ENCODE data around the gene TMEM39A.

TMEM39A gene

DNA sequence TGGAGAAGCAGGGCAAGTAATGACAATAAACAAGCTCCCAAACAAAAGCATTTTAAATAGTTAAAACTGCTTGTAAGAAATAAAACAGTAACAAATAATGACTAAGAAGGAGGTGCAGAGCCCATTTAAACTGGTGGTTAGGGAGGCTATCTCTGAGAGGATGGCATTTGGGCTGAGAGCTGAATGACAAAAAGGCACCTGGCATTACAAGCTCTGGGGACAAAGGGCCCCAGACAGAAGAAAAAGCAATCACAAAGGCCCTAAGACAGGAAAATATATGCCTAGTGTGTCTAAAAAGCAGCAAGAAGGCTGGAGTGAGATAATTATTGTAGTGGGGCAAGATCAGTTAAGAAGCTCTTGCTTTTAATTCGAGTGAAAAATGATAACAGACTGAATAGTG, 9.6 kb downstream of the TMEM39A start:
- no peak for DNase-seq

DNA sequence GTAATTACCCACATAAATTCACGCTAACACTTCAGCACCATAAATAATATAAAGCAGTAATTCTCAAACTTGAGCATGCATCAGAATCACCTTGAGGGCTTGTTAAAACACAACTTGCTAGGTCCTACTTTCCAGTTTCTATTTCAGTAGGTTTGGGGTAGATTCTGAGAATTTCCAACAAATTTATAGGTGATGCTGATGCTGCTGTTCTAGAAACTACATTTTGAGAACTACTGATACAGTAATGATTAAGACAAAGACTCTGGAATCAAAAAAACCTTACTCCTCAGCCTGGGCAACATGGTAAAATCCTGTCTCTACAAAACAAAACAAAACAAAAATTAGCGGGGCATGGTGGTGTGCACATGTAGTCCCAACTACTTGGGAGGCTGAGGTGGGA, 18.8 kb downstream of the TMEM39A start:
- no peak for DNase-seq

DNA sequence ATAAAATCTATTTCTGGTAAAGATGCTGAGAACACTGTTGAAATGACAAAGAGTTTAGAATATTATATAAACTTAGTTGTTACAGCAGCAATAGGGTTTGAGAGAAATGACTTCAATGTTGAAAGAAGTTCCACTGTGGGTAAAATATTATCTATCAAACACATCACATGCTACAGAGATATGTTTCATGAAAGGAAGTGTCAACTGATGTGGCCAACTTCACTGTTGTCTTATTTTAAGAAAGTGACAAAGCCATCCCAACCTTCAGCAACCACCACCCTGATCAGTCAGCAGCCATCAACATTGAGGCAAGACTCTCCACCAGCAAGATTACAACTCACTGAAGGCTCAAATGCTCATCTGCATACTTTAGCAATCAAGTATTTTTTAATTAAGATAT, 20.2 kb downstream of the TMEM39A start:
- no peak for DNase-seq

DNA sequence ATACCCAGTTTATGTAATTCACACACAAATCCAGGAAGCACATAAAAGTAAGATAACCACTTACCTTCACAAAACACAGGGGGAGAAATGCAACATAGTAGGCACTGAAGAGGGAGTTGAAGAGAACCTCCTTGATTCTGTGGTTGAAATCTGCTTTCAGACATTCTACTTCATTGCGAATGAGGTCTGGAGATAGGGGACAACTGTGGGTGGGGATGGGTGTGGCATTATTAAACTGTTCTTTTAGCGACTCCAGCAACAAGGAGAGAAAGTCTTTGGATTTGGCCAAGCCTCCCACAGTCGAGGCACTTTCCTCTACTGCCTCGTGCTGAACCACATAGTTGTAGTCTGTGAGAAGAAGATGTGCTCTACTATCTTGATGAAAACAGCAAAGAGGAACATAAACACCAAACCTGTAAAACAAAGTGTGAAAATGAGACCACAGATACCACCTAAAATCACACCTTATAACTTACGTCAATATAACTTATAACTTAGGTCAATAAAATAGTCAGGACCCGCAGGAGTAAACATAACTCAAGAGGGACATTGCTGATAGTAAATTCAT, 25.6 kb downstream of the TMEM39A start:
- DNase-seq, result no peak

DNA sequence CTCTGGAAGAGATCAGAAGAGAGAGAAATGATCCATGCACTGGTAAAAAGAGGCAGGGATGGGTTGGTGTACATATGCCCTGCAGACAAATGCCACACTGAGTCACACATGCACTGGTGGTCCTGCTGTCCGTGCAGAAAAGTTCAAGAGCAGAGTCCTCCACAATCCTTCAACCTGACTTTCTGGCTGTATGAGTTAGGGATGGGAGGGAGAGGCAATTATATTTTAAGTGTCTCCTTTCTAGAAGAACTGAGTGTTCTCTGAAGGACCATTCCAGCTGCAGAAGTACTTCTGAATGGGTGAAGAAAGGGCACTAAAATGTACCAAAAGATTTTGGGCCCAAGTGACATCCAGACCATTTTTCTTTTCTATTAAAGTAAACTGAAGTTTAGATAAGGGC, 26.4 kb downstream of the TMEM39A start:
- DNase-seq, result no peak

DNA sequence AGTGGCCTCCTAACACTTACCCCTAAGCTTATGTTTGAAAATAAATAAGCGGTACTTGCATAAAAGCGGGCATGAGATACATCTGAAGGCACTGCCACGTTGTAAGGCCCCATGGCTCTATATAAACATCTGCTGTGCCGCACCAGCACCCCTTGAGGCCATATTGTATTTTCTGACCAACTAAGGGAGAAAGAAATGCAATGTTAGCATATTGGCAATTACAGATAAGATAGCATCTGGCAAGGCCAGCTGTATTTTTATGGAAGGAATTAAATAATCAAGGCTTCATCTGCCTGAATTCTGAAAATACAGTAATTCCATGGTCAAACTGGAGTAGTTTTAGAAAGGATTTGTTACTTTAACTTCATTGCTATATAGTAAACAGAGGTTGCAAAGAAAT, 28.7 kb downstream of the TMEM39A start:
- DNase-seq, result no peak

DNA sequence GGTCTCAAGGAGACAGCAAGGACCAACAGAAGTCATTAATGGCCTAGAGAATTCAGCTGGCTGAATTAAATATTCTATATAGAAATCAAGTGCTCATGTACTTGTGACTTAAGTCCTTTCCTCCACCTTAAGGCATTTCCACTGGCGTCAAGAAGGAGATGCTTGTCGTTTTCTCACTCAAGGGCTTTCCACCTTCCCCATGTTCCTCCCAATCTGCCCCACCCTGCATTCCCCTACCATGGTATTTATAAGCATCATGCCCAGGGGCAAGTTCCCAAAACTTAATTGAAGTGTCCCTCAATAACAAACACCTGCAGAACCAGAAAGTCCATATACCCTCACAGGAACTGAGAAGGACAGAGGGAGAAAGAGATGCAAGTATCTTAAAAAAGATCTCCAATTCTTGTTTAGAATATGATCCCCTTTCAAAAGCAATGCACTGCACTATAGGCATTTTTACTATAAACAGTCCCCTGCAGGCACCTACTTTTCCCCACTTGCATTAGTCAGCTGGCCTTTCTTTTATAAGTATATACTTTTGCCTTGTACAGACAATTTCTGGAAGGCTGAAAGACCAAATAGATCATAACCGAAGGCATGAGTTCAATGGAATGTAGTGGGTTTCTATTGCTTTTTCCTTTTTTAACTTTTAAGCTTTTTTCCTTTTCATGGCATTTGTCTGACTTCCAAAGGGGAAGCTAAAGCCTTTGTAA, 29.6 kb downstream of the TMEM39A start:
- DNase-seq, result no peak

DNA sequence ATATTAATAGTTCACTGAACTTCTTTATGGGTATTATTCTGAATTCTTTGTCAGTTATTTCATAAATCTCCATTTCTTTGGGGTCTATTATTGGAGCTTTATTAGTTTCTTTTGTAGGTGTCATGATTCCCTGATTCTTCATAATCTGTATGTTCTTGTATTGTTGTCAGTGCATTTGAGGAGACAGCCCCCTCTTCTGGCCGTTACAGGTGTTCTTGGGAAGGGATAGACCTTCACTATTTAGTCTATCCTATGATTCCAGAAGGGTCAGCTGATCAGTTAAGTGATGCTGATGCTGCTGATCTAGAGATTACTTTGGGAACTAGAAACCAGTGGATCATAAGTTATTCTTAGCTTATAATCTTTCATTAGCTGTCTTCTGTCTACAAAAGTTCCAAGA, 34.9 kb downstream of the TMEM39A start:
- no peak for DNase-seq

DNA sequence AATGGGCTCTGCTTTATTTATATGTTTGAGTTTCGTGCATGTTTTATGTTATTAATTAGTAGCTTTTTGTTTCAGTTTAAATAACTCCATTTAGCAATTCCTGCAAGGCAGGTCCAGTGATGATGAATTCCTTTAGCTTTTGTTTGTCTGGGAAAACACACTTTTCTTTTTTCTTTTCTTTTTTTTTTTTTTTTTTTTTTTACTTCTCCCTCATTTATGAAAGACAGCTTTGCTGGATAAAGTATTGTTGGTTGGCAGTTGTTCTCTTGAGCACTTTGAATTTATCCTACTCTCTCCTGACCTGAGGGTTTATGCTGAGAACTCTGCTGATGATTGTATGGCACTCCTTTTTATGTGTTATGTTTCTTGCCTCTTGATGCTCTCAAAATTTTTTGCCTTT, 35.7 kb downstream of the TMEM39A start:
- DNase-seq, result no peak

DNA sequence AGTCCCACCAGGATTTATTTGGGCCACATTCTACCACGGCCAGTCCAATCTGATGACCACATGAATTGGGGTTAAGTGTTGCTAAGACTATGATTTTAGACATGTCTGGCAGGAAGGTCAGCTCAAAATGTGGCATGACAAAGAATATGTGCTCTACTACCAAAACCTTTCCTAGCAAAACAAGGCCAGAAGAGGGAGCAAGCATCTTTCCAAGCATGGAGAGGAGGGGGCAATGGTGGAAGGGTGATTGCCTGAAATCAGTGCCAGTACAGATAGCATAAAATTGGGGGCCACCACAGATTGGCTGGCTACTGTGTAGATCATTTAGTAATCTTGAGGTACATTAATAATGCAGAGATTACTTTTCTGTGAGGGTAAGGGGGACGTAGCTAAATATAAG, 43.2 kb downstream of the TMEM39A start:
- DNase-seq, result no peak

DNA sequence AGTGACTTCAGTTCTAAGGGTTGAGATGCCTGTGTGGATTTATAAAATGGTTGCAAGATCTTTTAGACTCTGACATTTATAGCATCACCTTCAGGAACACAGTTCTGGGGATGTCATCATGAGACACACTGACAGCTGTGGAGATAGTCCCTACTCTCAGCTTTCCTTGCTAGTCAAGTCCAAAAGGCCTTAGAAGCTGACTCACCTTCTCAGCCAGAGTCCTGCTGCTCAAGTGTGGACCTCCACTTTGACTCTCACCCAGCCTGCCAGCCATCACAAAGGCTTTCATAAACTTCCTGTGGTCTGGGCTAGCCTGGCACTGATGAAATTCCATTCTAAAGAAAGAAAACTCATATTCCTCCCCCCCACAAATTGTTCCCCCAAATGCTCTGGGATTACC, 44.8 kb downstream of the TMEM39A start:
- DNase-seq, result no peak

DNA sequence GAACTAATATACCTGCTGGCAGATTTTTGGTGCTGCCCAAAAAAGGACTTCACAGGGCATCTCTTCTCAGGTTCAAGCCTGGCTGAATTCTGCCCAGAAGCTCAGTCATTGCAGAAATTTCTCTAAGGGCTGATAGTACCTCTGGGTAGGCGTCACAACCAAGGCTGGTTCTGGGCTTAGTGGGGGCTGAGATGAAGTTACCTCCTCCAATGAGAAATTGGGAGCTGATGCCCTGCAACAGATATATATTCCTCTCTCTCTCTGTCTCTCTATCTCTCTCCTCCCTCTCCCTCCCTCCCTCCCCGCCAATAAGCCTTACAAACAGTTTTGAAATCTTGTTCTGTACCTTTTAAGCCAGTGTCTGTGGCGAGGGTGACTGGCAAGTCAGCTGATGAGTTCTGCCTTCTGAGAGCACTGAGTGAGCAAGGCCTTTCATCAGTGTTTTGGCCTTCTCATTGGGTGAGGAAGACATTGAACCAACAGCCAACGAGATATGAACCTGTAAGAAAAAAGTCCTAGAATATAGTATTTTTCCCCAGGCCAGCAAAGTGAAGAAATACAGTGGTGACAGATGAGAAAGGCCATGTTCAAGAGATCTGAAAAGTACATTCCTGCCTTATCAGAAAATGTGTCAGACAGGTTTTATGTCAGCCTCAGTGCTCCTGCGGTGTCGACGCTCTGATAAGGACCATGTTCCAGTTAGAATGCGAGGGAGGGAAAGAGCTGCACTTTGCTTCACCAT, 45.5 kb downstream of the TMEM39A start:
- no peak for DNase-seq

DNA sequence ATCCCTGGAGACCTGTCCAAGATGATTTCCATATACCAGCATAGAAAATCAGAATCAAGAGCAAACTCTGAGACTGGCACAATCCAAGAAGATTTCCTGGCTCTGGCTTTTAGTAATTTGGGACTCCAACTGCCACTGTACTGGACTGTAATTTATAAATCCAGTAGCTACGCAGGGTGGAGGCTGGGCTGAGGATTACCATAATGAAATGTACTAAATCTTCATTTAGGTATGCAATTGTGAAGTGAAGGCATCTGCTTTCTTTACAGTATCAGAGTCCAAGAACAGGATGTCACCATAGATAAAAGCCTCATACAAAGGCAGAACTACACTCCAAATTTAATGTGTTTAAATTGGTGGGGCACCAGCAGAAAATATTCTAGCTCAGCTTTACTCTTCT, 46.5 kb downstream of the TMEM39A start:
- DNase-seq, result no peak

DNA sequence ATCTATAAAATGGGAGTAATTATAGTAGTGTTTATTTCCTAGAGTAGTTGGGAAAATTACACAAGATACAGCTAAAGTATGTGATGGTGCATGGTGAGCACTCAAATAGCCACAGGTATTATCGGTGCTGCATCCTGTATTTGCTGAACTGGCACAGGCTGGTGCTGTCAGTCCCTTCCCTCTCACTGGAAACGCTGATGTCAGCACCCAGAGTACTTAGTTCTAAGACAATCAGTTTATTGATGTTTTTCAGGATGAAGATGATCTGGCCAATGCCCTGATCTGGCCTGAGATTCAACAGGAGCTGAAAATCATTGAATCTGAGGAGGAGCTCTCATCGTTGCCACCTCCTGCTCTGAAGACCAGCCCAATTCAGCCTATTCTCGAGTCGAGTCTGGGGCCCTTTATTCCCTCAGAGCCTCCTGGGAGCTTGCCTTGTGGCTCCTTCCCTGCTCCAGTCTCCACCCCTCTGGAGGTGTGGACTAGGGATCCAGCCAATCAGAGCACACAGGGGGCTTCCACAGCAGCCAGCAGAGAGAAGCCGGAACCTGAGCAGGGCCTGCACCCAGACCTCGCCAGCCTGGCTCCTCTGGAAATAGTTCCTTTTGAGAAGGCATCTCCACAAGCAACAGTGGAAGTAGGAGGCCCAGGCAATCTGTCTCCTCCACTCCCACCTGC, 49.7 kb downstream of the TMEM39A start:
- DNase-seq, result no peak

DNA sequence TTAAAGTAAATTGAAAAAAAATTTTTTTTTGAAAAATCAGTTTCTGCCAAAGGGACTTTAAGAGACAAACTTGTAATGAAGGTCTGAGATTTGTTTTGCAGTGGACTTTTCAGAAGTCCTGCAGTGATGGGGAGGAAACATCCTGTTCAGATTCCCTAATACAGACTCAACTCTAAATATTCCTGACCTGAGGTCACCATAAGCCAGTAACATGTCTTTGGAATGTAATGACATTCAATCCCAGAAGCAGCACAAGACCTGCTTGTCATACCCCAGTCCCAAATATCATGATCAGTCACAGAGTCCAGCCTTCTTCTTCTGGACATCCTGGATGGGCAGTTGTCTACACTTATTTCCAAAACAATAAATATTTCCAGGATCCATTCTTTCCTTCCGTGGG, 53.6 kb downstream of the TMEM39A start:
- no peak for DNase-seq

DNA sequence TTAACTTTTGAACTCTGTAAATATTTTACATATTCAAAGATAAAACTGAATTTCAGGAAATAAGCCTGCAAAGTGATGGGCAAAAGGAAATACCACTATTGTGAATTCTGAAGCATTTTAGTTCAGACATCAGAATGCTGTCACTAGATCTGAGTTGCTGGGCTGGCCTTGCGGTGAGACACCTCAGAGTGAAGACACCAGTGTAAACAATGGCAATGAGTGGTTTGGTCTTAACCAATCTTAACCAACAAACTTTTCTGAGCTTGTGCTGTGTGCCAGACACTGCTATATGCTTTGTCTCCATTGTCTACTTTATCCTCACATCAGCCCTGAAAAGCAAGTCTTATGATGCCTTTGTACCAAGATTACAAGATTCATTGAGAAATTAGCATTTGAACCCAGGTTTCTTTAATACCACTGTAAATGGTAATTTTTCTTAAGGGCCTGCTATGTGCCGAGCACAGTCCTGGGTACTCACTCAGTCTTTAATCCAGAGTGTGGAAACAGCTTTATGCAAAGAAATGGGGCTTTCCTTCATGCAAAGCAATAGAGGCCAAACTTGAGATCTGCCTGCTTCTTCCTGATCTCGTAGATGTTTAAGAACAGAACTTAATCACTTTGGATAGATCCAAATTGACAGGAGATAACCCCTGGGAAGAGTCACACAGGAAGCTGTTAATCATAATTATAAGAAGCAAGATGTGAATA, 55.0 kb downstream of the TMEM39A start:
- DNase-seq, result no peak

DNA sequence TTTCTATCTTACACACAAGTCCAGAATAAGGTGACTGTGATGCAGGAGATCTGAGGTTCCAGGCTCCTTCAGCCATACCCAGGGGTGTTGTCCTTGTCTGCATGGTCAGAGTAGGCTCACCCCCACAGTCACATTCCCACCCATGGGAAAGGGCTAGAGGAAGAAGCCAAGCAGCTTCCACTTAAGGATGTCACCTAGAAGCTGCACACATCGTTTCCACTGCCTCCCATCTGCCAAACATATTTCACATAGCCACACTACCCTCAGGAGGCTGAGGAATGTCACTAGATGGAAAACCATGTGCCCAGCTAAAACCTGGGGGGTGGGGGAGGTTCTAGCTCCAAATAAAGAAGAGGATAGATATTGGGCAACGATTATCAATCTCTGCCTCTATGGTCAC, 58.1 kb downstream of the TMEM39A start:
- no peak for DNase-seq

DNA sequence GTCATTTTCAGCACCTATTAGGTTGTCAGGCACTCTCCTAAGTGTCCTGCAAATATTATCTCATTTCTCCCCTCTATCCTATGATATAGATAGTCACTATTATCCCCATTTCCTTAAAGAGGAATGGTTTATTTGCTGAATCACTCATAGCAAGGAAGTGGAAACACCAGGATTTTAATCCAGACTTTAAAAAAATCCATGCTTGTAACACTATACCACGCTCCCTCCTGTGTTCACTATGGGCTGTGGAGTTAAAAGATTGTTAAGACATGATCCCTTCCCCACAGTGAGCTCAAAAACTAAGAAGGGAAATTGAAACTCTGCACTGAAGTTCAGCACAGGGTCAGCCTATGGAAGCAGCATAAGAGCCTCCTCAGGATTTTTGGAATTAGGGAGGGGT, 60.2 kb downstream of the TMEM39A start:
- DNase-seq, result no peak

DNA sequence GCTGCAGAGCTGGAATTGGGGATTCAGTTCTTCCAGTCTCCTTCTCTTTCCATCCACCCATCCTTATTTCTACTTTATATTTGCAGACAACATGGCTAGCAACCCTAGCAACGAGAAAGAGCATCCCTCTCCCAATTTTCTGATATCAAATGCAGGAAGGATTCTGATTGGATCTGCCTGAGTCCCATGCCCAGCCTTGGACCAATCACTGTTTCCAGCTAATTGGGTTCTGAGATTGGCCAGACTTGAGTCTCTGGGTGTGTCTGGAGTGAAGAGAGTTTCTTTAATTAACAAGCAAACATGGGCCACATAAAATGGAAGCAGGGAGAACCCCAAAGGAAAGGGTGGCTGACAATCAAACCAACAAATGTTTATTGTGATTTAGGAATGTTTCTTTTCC, 60.6 kb downstream of the TMEM39A start:
- DNase-seq, result no peak

DNA sequence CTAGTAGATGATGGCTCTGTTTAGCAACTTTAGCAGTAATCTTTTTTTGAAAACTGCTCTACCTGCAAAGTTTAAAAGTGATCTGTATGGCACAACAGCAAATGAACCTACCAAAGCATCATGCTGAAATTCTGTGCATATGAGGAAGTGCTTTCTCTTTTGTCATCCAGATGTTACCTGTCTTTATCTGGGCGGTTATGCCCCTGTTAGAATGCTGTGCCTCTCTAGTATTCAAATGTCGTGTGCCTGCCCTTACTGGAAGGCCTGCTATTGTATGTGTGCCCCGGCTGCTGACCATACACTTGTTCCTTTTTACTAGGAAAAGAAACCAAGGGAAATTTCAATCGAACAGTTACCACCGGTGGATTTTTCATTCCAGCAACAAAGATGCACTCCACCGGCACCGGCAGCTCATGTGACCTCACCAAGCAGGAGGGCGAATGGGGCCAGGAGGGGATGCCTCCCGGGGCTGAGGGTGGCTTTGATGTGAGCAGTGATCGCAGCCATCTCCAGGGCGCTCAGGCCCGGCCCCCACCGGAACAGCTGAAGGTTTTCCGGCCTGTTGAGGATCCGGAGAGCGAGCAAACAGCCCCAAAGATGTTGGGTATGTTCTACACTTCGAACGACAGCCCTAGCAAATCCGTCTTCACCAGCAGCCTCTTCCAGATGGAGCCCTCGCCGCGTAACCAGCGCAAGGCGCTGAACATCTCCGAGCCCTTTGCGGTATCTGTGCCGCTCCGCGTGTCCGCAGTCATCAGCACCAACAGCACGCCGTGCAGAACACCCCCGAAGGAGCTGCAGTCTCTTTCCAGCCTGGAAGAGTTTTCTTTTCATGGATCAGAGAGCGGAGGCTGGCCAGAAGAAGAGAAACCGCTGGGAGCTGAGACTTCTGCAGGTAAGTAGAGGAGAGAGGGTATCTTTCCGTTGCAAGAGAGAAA, 61.6 kb downstream of the TMEM39A start:
- no peak for DNase-seq

DNA sequence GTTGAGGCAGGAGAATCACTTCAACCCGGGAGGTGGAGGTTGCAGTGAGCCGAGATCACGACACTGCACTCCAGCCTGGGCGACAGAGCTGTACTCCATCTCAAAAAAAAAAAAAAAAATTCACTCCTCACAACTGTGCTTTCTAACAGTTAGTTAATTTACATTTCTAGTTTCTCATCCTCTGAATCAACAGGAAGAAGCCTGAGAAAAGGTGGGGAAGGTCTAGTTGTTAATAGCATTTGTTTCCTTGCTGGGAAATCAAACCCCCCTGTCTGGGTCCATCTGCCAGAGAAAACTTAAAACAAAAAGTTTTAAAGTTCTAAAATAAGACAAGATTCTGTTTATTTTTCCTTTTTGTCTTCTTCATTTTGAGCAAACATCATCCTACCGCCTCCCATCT, 62.3 kb downstream of the TMEM39A start:
- DNase-seq, result no peak

DNA sequence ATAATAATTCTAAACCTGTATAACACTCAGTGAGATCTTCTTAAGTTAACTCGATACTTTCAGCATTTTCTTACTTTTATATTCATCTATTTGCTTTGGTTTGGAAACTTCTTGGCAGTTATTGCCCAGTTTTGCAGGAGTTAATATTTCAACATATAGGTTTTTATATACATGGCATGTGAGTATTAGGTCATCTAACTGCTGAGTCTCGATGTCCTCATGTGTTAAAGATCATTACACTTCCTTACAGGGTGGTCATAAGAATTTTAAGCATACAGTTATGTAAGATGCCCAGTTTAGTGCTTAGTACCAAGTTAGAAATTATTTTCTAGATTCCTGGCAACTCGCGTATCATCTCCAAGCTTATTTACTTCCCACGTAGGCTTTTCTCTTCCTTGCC, 62.9 kb downstream of the TMEM39A start:
- DNase-seq, result no peak
